HL-60 (cell line): ENCODE data around the gene LEF1.

Experiments
- CTCF ChIP-seq: IDR thresholded peaks from one replicate; pipeline ENCODE4 v1.5.1; 2011; ENCODE audit warnings: low read length, control low read depth, inconsistent platforms; ENCODE audit not compliant: insufficient read depth
- REST ChIP-seq: IDR thresholded peaks from 2 replicates; pipeline ENCODE4 v1.6.1; 2012; ENCODE audit warnings: low read depth; ENCODE audit not compliant: insufficient replicate concordance

GRCh38 chr4:108175966-108176365, 7.2 kb upstream of the LEF1 start:
- no peak for TF ChIP-seq CTCF
- no peak for TF ChIP-seq REST
